GM18498 (cell line): Measurements from ENCODE around the gene PTPRD.
"Not testable (repeated sequence)": the region's sequence is repeated elsewhere in the genome, so short reads cannot be mapped to it uniquely, and the experiment has no call there.

Source experiments
- ATAC-seq: cut with Tn5 transposase; IDR thresholded peaks from one replicate; pipeline ENCODE4 v1.9.1; 2021; ENCODE audit warnings: mild to moderate bottlenecking, moderate library complexity; ENCODE audit not compliant: unreplicated experiment

PTPRD gene

GRCh38 chr9:9523476-9524139 lies 1089.2 kb downstream of the PTPRD start:
- ATAC-seq: no peak

GRCh38 chr9:9522406-9522805 lies 1090.4 kb downstream of the PTPRD start:
- no peak for ATAC-seq

- ATAC-seq: no peak
These were observed 1091.6 kb downstream of the PTPRD start for GRCh38 chr9:9521033-9521779.

- no peak for ATAC-seq
These were observed 1107.9 kb downstream of the PTPRD start for GRCh38 chr9:9504869-9505268.

- no peak for ATAC-seq
These were observed 1113.3 kb downstream of the PTPRD start for GRCh38 chr9:9499546-9499945.

GRCh38 chr9:9498846-9499245 lies 1114.0 kb downstream of the PTPRD start:
- no peak for ATAC-seq

- ATAC-seq: no peak
These were observed 1114.7 kb downstream of the PTPRD start for GRCh38 chr9:9498128-9498527.

GRCh38 chr9:9494336-9494735 lies 1118.5 kb downstream of the PTPRD start:
- ATAC-seq: no peak

GRCh38 chr9:9492506-9492905 lies 1120.3 kb downstream of the PTPRD start:
- ATAC-seq: no peak

- ATAC-seq: no peak
These were observed 1123.6 kb downstream of the PTPRD start for GRCh38 chr9:9489183-9489582.

- no peak for ATAC-seq
These were observed 1129.6 kb downstream of the PTPRD start for GRCh38 chr9:9483175-9483574.

- ATAC-seq: no peak
These were observed 1134.1 kb downstream of the PTPRD start for GRCh38 chr9:9478741-9479140.

GRCh38 chr9:9469271-9469670 lies 1143.5 kb downstream of the PTPRD start:
- ATAC-seq: no peak

- not testable (repeated sequence) for ATAC-seq
These were observed 1170.9 kb downstream of the PTPRD start for GRCh38 chr9:9441874-9442273.

- ATAC-seq: no peak
These were observed 1175.2 kb downstream of the PTPRD start for GRCh38 chr9:9437641-9438040.

- not testable (repeated sequence) for ATAC-seq
These were observed 1186.3 kb downstream of the PTPRD start for GRCh38 chr9:9426454-9426853.

- ATAC-seq: no peak
These were observed 1200.6 kb downstream of the PTPRD start for GRCh38 chr9:9412241-9412640.

GRCh38 chr9:9410736-9411135 lies 1202.1 kb downstream of the PTPRD start:
- no peak for ATAC-seq

GRCh38 chr9:9399982-9400381 lies 1212.8 kb downstream of the PTPRD start:
- ATAC-seq: no peak

- no peak for ATAC-seq
These were observed 1216.3 kb downstream of the PTPRD start for GRCh38 chr9:9396518-9396917.

GRCh38 chr9:9395539-9395938 lies 1217.3 kb downstream of the PTPRD start:
- ATAC-seq: no peak

- no peak for ATAC-seq
These were observed 1220.0 kb downstream of the PTPRD start for GRCh38 chr9:9392755-9393154.

GRCh38 chr9:9389904-9390303 lies 1222.9 kb downstream of the PTPRD start:
- ATAC-seq: no peak
